NCI-H510A (cell line): ENCODE measurements around the gene OBSCN.
"Not testable (repeated sequence)": the region's sequence is repeated elsewhere in the genome, so short reads cannot be mapped to it uniquely, and the experiment has no call there.

Experiments
- DNase-seq: peaks from one replicate; lab custom pipeline; 2025; lab: John Stamatoyannopoulos, UW

OBSCN gene

GRCh38 chr1:228228601-228229074 is 20.8 kb downstream of the OBSCN start:
- DNase-seq = no peak

GRCh38 chr1:228231189-228231588 is 23.3 kb downstream of the OBSCN start:
- no peak for DNase-seq

GRCh38 chr1:228233136-228233535 is 25.3 kb downstream of the OBSCN start:
- DNase-seq = no peak

- no peak for DNase-seq
Measured at GRCh38 chr1:228234921-228235320, 27.1 kb downstream of the OBSCN start.

- no peak for DNase-seq
Measured at GRCh38 chr1:228236744-228237143, 28.9 kb downstream of the OBSCN start.

- no peak for DNase-seq
Measured at GRCh38 chr1:228238007-228238406, 30.2 kb downstream of the OBSCN start.

GRCh38 chr1:228238461-228238860 is 30.6 kb downstream of the OBSCN start:
- DNase-seq = no peak

- no peak for DNase-seq
Measured at GRCh38 chr1:228240411-228241240, 32.8 kb downstream of the OBSCN start.

GRCh38 chr1:228241259-228241658 is 33.4 kb downstream of the OBSCN start:
- DNase-seq = no peak

GRCh38 chr1:228242409-228242808 is 34.6 kb downstream of the OBSCN start:
- no peak for DNase-seq

- DNase-seq = no peak
Measured at GRCh38 chr1:228243093-228243492, 35.2 kb downstream of the OBSCN start.

- DNase-seq = not testable (repeated sequence)
Measured at GRCh38 chr1:228243989-228244388, 36.1 kb downstream of the OBSCN start.

- DNase-seq = no peak
Measured at GRCh38 chr1:228245111-228245510, 37.3 kb downstream of the OBSCN start.

- no peak for DNase-seq
Measured at GRCh38 chr1:228246216-228246900, 38.5 kb downstream of the OBSCN start.

GRCh38 chr1:228249513-228250305 is 41.9 kb downstream of the OBSCN start:
- DNase-seq = no peak

GRCh38 chr1:228252476-228252875 is 44.6 kb downstream of the OBSCN start:
- not testable (repeated sequence) for DNase-seq

GRCh38 chr1:228256626-228257375 is 49.0 kb downstream of the OBSCN start:
- DNase-seq = no peak

GRCh38 chr1:228258486-228258885 is 50.6 kb downstream of the OBSCN start:
- DNase-seq = no peak

- DNase-seq = no peak
Measured at GRCh38 chr1:228259368-228259894, 51.6 kb downstream of the OBSCN start.

GRCh38 chr1:228259951-228260350 is 52.1 kb downstream of the OBSCN start:
- no peak for DNase-seq

GRCh38 chr1:228261706-228262105 is 53.9 kb downstream of the OBSCN start:
- no peak for DNase-seq
